ENCODE measurements around the gene BEST4. TPM values are rescaled to one million over a fixed set of nuclear protein-coding genes. Genes with fewer than 3 reads are reported as not detected.
"Not testable (repeated sequence)": the region's sequence is repeated elsewhere in the genome, so short reads cannot be mapped to it uniquely, and the experiment has no call there.

The BEST4 gene
- total and polyA plus RNA-seq, 5 experiments from 2014 or later, result 0.29 to 2.2 (median 0.98) TPM; not detected in 1

- H3K9me3 Mint-ChIP-seq, result no peaks in the 10 kb centered on the region
- ATAC-seq, result no peak
- no peaks in the 10 kb centered on the region for H3K36me3 Mint-ChIP-seq
- H3K27me3 Mint-ChIP-seq, result no peaks in the 10 kb centered on the region
- H3K4me1 Mint-ChIP-seq, result peaks cover 0 to 1% (median under 1%) of the 10 kb centered on the region in 4 donors
- POLR2A ChIA-PET, result interaction anchor here (0.6 to 2.8 kb wide), 5 partner anchors 18 to 97 kb away, joined by 3 to 18 read pairs (median 5); partner anchors contain the start of genes BTBD19, PLK3 and RNU5D-1
- H3K4me3 Mint-ChIP-seq, result no peak overlapping the region
- DNase-seq, result peak in 1 of 10 donors; percentile 45
- peak overlapping the region in 1 of 10 donors; percentile 17 for H3K27ac Mint-ChIP-seq
Measured at GRCh38 chr1:44827197-44828002, 39.4 kb upstream of the BEST4 start.

- peak in 1 of 10 donors; percentile 50 for DNase-seq
- no peak overlapping the region for H3K27ac Mint-ChIP-seq
- no peak overlapping the region for H3K4me3 Mint-ChIP-seq
- peaks cover 0 to 2% (median 1%) of the 10 kb centered on the region in 4 donors for H3K4me1 Mint-ChIP-seq
- H3K36me3 Mint-ChIP-seq, result no peaks in the 10 kb centered on the region
- ATAC-seq, result no peak
- H3K27me3 Mint-ChIP-seq, result no peaks in the 10 kb centered on the region
- H3K9me3 Mint-ChIP-seq, result no peaks in the 10 kb centered on the region
- POLR2A ChIA-PET, result interaction anchor here (0.6 to 2.8 kb wide), 6 partner anchors 9 to 146 kb away, joined by 3 to 18 read pairs (median 4); partner anchors contain the start of genes BEST4, BTBD19 and PLK3
Measured at GRCh38 chr1:44826375-44827196, 38.6 kb upstream of the BEST4 start.

- H3K9me3 Mint-ChIP-seq, H3K4me3 Mint-ChIP-seq, H3K27me3 Mint-ChIP-seq, H3K27ac Mint-ChIP-seq, H3K36me3 Mint-ChIP-seq, ATAC-seq: not testable (repeated sequence)
- peaks cover 13 to 24% (median 20%) of the 10 kb centered on the region in 4 donors for H3K4me1 Mint-ChIP-seq
- POLR2A ChIA-PET, result interaction anchor here (8.4 kb wide), 1 partner anchor 20 kb away, joined by 590 read pairs; the partner anchor contains the start of genes BTBD19, DYNLT4 and PLK3
- DNase-seq, result peak in 1 of 10 donors; percentile 3
Measured at GRCh38 chr1:44824392-44824791, 36.4 kb upstream of the BEST4 start.

DNA sequence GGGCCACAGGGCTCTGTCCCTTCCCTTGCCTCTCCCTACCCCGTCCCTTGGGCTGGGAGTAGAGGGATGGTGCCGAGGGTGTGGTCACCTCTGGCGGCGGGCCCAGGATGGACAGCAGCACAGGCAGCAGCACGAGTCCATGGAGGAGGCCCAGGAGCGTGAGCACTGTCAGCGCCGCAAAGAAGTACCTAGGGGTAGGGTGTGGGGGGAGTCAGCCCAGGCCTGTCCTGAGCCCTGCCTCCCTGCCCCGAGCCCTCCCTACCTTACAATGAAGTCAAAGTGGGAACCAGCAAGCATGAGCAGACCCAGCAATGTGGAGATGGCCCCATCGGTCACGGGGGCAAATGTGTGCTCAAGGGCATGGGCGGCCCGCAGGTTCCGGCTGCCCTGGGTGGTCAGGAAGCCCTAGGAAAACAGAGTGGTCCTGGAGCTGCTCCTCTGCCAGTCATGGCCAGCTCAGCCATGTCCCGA, 35.0 kb upstream of the BEST4 start:
- H3K4me1 Mint-ChIP-seq, result peaks cover 14 to 35% (median 29%) of the 10 kb centered on the region in 4 donors
- no peaks in the 10 kb centered on the region for H3K27me3 Mint-ChIP-seq
- H3K36me3 Mint-ChIP-seq, result no peaks in the 10 kb centered on the region
- no peak overlapping the region for H3K4me3 Mint-ChIP-seq
- peak overlapping the region in 1 of 10 donors; percentile 31 for H3K27ac Mint-ChIP-seq
- H3K9me3 Mint-ChIP-seq, result no peaks in the 10 kb centered on the region
- POLR2A ChIA-PET, result interaction anchor here (0.6 to 8.4 kb wide), 4 partner anchors 12 to 92 kb away, joined by 5 to 590 read pairs (median 11); partner anchors contain the start of genes BTBD19, DYNLT4, PLK3 and RNU5D-1
- DNase-seq, result peak in 1 of 10 donors; percentile 57
- ATAC-seq, result no peak

DNA sequence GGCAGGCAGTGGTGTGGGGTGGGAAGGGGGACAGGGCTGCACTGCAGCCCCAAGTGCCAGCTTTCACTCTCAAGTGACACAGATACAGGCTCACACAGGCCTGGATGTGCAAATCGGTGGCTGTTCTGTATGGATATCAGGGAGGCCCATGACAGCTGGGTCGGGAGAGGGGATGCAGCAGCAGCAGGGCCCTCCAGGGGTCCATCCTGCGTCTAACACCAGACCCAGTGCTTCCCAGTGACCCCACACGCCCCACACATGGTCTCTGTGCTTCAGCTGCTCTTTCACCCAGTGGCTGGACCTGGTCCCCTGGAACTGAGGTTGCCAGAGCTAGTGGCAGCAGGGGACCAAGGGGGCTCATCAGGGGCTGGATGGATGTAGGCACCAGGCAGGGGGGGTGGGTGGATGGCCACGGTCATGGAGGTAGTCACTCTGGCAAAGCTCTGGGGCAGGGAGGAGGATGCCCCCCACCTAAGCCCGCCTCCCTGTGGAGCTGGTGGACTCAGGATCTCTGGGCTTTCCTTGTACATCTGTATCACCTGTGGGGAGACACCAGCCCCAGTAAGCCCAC, 34.2 kb upstream of the BEST4 start:
- POLR2A ChIA-PET, result interaction anchor here (1.0 to 8.4 kb wide), 8 partner anchors 8 to 100 kb away, joined by 3 to 590 read pairs (median 37); partner anchors contain the start of genes BEST4, BTBD19, DYNLT4 and PLK3
- Mint-ChIP-seq H3K27me3 (no peaks in the 10 kb centered on the region), H3K4me3 (no peak overlapping the region), H3K27ac (peak overlapping the region in 4 of 10 donors; percentile 48 to 100 (median 56)), H3K4me1 (peaks cover 18 to 41% (median 36%) of the 10 kb centered on the region in 4 donors), H3K9me3 (no peaks in the 10 kb centered on the region), H3K36me3 (no peaks in the 10 kb centered on the region)
- ATAC-seq (no peak), DNase-seq (peak in 1 of 10 donors; percentile 55)

- no peaks in the 10 kb centered on the region for H3K36me3 Mint-ChIP-seq
- H3K9me3 Mint-ChIP-seq, result no peaks in the 10 kb centered on the region
- POLR2A ChIA-PET, result interaction anchor here (0.6 to 8.4 kb wide), 12 partner anchors 8 to 519 kb away, joined by 3 to 590 read pairs (median 12); partner anchors contain the start of genes BEST4, BTBD19, DYNLT4 and EIF2B3
- no peak for ATAC-seq
- DNase-seq, result peak in 1 of 10 donors; percentile 53
- H3K27me3 Mint-ChIP-seq, result no peaks in the 10 kb centered on the region
- peak overlapping the region; percentile 58 to 100 (median 100) for H3K27ac Mint-ChIP-seq
- H3K4me1 Mint-ChIP-seq, result peaks cover 18 to 45% (median 35%) of the 10 kb centered on the region in 4 donors
- peak overlapping the region; percentile 71 to 97 (median 94) for H3K4me3 Mint-ChIP-seq
Measured at GRCh38 chr1:44821240-44821715, 33.3 kb upstream of the BEST4 start.

DNA sequence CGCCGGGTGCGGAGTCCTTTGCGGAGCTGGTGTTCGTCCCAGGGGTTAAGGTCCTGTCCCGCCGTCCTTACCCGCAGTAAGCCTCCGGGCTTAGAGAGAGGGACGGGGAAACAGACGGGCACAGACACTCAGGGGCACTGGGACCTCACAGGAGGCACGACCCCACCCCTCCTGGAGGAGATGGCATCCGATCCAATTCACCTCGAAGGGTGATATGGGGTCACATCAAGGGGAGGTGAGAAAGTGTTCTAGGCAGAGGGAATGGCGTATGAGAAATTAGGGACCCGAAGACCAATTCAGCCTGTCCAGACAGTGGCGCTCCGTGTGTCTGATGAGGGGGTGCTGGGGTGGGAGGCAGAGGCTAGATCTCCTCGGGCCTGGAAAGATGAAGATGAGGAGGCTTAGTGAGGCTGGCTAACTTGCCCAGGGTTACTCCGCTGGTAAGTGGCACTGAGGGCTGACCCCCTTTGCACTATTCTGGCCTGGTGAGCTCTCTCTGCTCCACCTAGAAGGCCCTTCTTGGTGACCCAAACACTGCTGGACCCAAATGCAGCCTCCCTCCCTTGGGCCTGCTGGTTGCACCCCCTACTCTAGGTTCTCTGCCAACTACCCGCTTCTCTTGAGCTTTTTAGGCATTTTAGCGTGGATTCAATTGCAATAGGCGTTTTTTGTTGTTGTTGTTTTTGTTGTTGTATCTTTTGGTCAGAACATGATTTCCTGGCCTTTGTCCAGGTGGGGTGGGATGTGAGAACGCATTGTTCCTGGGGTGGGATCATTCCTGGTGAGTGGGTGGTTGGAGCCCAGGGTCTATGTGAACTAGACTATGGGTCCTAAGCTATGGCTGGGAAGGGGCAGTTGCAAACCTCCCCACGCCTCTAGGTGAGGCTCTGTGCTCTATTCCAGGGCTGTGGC, 32.6 kb upstream of the BEST4 start:
- H3K27ac Mint-ChIP-seq, result peak overlapping the region; percentile 100
- no peak for ATAC-seq
- peak in 1 of 10 donors; percentile 59 for DNase-seq

GRCh38 chr1:44819608-44820327, 31.8 kb upstream of the BEST4 start:
- ATAC-seq (peak; percentile 78 to 79), DNase-seq (peak; percentile 61 to 98 (median 80))
- H3K4me3 Mint-ChIP-seq, result peak overlapping the region; percentile 92 to 97 (median 94)
- H3K36me3 Mint-ChIP-seq, result no peaks in the 10 kb centered on the region
- H3K27me3 Mint-ChIP-seq, result no peaks in the 10 kb centered on the region
- H3K27ac Mint-ChIP-seq, result peak overlapping the region; percentile 100
- no peaks in the 10 kb centered on the region for H3K9me3 Mint-ChIP-seq
- peaks cover 23 to 55% (median 42%) of the 10 kb centered on the region in 4 donors for H3K4me1 Mint-ChIP-seq
- POLR2A ChIA-PET, result interaction anchor here (0.6 to 8.4 kb wide), 23 partner anchors 10 to 1316 kb away, joined by 3 to 590 read pairs (median 5); partner anchors contain the start of genes BEST4, BTBD19, DYNLT4 and EIF2B3

More for the DNA sequence above, 32.6 kb upstream of the BEST4 start:
- Mint-ChIP-seq H3K9me3 (no peaks in the 10 kb centered on the region), H3K36me3 (no peaks in the 10 kb centered on the region), H3K4me1 (peaks cover 18 to 47% (median 35%) of the 10 kb centered on the region in 4 donors), H3K4me3 (peak overlapping the region; percentile 92 to 97 (median 94)), H3K27me3 (no peaks in the 10 kb centered on the region)
- POLR2A ChIA-PET, result interaction anchor here (0.6 to 8.4 kb wide), 20 partner anchors 9 to 1315 kb away, joined by 3 to 590 read pairs (median 4); partner anchors contain the start of genes BEST4, BTBD19, DYNLT4 and EIF2B3

- H3K27ac Mint-ChIP-seq, result peak overlapping the region; percentile 100
- peak in 1 of 10 donors; percentile 4 for DNase-seq
- no peak for ATAC-seq
- H3K27me3 Mint-ChIP-seq, result no peaks in the 10 kb centered on the region
- peaks cover 23 to 58% (median 46%) of the 10 kb centered on the region in 4 donors for H3K4me1 Mint-ChIP-seq
- no peaks in the 10 kb centered on the region for H3K9me3 Mint-ChIP-seq
- H3K36me3 Mint-ChIP-seq, result no peaks in the 10 kb centered on the region
- H3K4me3 Mint-ChIP-seq, result peak overlapping the region; percentile 92 to 97 (median 94)
- POLR2A ChIA-PET, result interaction anchor here (0.6 to 8.4 kb wide), 17 partner anchors 10 to 508 kb away, joined by 3 to 590 read pairs (median 6); partner anchors contain the start of genes BEST4, BTBD19, DYNLT4 and EIF2B3
Measured at GRCh38 chr1:44819196-44819607, 31.2 kb upstream of the BEST4 start.
